ENCODE measurements around the gene FHOD3. TPM values are rescaled to one million over a fixed set of nuclear protein-coding genes. Genes with fewer than 3 reads are reported as not detected.

FHOD3 gene
- polyA plus RNA-seq, 4 donors, result 36.8 to 46.8 (median 42.1) TPM

DNA sequence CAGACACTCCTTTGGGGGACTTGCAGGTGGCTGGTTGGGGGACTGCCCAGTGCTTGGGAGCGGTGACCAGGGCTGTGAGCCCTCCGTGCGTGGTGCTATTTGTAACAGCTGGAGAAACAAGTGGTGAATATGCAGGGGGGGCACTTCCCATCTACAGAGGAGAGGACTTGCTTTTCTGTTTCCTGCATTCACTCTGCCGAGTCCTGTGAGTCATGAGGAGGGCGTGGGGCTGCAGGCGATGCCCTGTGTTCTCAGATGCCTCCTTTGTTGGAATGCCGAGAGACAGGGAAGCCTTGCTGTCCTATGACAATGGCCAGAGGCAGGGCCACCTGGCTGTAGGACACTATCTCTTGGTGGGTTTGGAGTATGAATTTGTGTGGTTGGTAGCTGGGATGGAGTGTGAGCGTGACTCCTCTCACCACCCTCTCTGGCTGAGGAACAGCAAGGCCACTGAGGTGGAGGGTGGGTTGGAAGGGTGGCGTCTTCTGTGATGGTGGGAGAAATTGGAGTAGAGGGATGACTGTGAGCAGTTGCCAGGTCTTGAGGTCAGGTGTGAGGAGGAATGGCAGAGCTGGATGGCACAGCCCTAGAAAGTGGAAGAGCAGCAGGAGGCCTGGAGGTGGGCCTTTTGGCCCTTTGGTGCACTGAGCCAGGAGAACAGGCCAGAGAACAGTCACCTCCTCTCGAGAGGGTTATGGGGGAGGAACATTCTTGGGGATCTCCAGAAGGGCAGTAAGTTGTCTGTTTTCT lies 24.3 kb downstream of the FHOD3 start:
- no peak for DNase-seq (ENCODE audit: low read depth in 4 of 4, low spot score in 3 of 4)

DNA sequence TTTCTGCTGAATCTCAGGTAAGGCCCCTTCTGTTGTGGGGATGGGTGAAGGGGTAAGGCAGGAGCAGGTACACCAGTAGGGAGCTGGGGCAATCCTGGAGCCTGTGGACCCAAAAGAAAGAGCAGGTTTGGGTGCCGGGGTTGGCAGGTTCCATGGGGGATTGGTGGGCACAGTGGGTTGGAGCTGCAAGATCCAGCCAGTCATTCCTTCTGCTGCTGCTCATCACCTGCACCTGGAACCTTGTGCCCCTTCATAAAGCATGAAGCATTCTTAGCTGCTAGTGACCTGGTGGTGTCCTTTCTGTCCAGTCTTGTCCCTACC lies 24.9 kb downstream of the FHOD3 start:
- no peak for DNase-seq (ENCODE audit: low read depth in 4 of 4, low spot score in 3 of 4)

DNA sequence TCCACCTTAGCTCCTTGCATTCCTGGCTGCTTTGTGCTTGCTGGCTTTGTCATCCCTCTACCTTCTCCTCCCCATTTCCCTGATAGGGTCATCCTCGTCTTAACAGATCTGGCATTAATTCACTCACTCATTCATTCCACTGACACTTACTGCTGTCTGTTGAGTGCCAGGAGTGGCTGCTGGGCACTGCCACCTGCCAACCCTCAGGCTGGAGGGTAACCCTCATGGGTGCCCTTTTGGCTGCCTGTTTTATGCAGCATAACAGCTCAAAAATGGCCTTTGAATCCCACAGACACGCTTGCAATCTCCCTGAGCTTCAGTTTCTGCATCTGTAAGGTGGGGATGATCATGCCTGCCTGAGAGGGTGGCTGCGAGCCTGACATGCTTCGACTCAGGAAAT lies 25.2 kb downstream of the FHOD3 start:
- no peak for DNase-seq (ENCODE audit: low read depth in 4 of 4, low spot score in 3 of 4)

DNA sequence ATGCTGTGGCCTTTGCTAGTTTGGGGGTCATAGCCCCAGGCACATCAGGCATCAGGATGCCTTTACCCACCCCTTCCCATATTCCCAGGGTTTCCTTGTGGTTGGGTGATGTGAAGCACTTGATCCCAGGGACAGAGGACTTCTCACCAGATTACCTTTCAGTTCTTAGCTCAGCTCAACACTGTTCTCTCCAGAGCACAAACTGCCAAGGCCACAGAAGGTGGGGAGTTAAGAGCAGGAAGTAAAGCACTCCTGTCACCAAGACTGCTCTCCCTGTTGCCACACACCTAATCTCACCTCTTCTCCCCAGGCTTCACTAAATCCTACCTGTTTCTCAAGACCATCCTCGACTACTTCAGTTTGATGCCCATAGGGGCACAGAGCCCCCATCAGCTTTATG lies 25.9 kb downstream of the FHOD3 start:
- no peak for DNase-seq (ENCODE audit: low read depth in 4 of 4, low spot score in 3 of 4)

DNA sequence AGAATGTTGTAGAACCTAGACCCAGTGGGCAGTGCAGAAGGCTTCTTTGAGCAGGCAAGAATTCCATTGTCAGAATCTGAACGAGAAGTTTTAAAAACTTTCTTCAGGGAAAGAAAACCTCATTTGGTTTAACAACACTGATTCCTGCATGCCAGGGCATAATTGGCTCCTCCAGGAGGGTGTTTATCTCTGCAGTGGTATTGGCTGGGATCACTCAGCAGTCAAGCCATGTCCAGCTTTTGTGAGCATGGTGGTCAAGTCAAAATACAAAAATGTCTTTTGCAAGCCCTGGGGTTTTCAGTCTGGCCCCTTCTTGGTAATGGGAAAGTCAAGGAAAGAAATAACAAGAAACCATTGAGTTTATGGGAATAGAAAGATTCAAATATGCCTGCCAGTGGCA lies 28.3 kb downstream of the FHOD3 start:
- DNase-seq (ENCODE audit: low read depth in 4 of 4, low spot score in 3 of 4), result no peak

DNA sequence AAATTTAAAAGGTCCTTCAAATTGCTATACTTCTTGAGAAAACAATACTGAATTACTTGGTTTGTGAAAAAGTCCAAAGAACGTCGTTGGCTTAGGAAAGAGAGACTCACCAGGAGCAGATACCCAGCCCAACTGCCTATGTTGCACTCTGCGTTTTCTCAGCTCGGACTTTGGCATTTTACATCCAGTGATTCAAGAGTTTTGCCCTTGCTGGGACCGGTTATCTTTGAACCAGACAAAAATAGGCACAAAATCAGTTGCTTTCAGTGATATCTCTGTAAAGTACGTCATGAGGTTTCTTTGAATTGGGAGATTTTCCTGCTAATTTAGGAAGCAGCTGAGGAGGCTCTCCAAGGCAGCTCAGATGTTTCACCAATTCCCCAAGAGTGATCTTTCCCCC lies 29.3 kb downstream of the FHOD3 start:
- DNase-seq (ENCODE audit: low read depth in 4 of 4, low spot score in 3 of 4), result no peak

DNA sequence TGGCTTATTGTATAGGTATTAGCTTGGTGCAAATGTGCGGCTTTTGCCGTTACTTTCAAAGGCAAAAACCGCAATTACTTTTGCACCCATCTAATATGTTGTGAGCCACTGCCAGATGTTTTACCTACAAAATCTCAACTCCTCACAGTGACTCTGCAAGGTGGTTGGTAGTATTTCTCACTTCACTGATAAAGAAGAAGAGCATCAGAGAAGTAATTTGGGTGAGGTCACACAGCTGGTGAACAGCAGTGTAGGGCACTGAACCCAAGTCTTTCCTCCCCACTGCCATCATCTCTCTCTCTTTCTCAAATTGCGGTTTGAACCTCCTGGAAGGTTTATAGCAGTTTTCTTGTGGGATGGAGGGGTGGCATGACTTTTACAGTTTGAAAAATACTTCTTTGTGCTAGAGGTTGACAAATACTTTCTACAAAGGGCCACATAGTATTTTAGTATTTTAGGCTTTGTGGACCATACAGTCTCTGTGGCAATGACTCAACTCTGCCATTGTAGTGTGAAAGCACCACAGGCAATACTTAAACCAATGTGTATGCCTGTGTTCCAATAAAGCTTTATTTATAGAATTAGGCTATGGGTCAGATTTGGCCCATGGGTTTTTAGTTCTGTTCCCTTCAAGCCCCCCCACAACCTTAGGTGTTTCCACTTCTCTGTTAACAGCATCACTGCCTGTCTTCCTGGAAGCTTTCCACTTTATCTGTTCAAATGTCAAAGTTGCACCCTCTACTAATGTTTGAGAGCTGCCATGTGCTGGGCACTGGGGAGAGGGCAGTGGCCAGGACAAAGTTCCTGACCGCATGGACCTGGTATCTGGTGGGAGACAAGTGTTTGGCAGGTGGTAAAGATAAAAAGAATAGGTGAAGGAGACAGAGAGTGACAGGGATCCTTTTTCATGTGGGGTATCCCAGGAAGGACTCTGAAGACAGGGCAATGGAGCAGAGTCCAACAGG lies 30.1 kb downstream of the FHOD3 start:
- no peak for DNase-seq (ENCODE audit: low read depth in 4 of 4, low spot score in 3 of 4)

DNA sequence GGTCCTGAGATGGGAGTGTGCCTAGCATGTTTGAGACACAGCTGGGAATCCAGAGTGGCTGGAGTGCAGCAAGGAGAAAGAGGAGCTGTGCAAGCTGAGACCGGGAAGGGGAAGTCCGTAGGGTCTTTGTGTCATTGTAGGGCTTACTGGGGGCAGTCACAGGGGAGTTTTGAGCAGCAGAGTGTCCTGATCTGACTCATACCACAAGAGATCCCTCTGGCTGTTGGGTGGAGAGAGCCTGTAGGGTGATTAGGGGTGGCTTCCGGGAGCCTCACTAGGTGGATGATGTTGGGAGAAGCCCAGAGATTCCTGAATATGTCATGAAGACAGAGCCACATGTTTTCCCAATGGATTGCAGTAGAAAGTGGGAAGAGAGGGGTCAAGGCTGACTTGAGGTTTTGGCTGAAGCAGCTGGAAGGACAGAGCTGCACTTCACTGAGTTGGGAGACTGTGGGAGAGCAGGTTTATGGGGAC lies 30.9 kb downstream of the FHOD3 start:
- DNase-seq (ENCODE audit: low read depth in 4 of 4, low spot score in 3 of 4), result no peak

DNA sequence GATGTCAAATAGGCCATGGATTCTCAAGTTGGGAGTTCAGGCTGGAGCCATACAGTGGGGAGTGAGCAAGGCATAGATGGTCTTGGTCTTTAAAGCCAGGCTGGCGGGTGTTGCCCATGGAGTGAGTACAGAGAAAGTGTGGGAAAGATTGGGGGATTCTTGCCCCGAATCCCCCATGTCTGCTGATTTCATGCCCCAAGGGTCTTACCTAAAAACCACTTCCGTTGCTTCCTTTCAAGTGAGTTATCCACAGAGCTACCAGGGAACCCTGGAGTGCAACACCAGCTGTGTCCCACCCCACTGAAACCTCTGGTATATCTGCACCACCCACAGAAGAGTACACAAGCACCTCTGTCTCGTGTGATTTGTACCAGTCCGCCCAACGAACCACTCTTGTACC lies 31.4 kb downstream of the FHOD3 start:
- DNase-seq (ENCODE audit: low read depth in 4 of 4, low spot score in 3 of 4), result no peak

DNA sequence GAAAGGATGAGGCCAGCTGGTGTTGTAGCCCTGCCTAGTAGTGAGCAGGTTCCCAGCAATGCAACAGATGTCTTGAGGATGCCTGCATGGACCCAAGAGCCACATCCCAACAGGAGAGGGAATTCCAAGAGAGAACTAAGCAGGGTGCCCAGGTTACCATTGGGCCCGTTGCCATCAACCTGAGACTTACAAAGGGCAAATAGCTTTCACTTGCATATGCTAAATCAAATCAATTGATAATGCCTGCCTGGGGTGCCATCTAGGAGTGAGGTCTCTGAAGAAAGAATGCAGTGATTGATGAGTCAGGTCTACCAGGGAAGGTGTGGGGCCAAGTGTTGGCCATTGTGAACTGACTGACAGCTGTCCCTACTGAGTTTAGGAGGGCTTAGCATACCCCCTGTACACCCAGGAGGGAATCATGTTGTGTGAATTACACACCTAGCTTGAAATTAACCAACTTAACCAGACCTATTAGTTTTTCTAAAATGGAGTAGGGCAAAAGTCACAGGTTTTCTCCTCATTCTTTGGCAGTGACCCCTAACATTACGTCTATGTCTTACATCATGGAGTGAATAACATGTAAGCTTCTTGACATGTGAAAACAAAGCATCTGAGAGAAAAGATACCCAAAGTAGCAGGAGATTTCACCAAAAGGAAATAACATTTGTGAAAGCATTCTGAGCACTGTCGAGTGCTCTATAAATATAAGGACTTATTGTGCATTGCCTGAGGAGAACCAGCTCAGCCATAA lies 32.3 kb downstream of the FHOD3 start:
- no peak for DNase-seq (ENCODE audit: low read depth in 4 of 4, low spot score in 3 of 4)

DNA sequence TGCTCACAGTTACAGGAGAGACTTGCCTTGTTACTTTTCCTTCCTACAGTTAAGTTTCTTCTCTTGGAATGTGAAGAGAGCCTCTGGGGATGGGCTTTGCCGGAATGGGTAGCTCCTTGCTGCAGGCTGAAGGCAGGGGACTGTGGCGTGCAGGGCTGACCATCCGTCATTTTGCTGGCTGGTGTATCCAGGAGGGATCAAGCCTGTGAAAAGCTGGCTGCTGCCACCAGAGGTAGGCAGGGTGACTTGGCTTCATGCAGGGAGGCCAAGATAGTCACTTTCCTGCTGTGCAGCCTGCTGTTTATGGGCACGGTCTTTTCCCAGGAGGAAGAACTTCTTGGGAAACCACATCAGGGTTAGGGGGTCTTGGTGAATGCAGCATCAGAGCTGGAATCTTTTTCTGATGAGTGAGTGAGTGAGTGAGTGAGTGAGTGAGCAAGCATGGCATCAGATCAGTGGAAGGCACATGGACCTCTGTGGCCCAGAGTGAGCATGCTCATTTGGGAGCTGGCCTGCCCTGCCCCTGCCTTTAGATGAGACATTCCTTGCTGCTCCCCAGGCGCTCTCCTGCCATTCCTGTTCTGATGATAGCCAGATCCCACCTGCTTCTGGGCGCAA lies 33.0 kb downstream of the FHOD3 start:
- no peak for DNase-seq (ENCODE audit: low read depth in 4 of 4, low spot score in 3 of 4)

DNA sequence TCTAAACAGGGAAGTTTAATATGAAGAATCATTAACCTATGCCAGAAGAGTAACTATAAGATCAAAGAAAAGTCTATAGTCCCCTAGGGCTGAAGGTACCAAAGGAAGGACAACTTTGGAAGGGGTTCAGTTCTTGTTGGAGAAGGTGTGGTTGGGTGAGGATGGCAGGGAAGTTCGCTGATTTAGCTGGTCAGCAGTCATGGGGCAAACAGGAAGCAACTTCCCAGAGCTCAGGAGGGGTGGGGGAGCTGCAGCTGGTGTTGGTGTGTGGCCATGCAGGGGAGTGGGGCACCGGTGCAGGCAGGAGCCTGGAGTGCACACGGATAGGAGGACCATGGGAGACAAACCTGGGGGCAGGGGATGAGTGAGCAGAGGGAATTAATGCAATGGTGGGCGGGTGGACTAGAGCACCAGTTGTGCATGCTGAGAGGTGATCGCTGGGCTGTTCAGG lies 34.0 kb downstream of the FHOD3 start:
- DNase-seq (ENCODE audit: low read depth in 4 of 4, low spot score in 3 of 4), result no peak

DNA sequence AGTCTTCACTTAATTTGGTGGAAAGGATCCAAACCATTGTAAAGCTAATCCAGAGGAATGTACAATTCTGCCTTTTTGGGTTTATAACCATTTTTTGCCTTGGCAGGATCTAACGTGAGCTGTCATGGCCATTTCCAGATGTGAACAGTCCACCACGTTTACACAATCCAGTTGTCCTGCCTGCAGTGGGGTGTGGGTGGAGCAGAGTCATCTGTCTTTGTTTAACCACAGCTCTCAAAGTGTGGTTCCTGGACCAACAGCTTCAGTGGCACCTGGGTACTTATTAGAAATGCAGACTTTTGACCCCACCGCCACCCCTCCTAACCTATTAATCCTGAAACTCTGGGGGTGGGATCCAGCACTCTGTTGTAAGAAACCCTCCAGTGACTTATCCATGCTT lies 35.9 kb downstream of the FHOD3 start:
- no peak for DNase-seq (ENCODE audit: low read depth in 4 of 4, low spot score in 3 of 4)

DNA sequence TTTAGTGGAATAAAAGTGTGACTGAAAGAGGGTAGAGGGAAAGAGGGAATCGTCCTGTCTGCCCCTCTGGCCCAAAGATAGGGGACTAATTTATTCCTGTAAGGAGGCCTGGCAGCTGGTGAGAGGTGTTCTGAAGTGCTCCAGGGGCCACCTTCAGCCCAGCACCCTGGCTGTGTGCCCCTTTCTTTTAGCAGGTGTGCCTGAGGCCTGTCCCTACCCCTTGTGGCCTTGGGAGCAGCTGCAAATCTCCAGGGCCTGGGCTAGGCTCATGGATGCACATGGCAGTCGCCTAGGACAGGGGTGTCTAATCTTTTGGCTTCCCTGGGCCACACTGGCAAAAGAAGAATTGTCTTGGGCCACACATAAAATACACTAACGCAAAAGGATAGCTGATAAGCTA lies 37.3 kb downstream of the FHOD3 start:
- DNase-seq (ENCODE audit: low read depth in 4 of 4, low spot score in 3 of 4), result no peak

DNA sequence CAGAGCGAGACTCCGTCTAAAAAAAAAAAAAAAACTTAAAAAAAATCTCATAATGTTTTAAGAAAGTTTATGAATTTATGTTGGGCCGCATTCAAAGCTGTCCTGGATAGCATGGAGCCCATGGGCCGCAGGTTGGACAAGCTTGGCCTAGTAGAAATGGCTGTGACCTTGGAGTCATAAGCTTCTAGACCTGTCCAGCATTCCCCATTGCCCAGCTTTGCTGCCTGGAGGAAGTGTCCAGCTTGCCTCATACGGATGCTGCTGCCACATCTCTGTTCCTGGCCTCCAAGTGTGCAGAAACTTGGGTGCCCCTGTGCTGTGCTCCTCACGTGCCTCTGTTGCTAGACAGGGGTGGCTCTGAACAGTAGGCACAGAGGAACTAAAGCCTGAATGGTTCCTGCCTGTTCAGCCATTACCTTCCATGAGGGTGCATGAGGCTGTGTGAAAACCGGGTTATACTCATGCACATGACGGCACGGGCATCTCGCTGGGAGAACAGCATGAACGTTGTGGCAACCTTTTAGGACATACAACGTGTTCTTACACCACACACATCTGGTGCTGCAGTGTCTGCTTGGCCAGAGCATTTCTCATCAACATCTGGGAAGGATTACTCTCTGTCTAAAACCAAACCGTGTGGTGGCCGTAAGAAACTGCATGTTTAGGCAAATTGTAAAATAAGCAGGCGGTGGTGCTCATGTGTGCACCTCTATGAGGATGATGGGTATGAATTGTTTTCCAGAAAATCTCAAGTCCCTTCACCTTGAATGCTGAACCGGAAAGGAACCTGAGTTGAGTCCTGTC lies 38.2 kb downstream of the FHOD3 start:
- no peak for DNase-seq (ENCODE audit: low read depth in 4 of 4, low spot score in 3 of 4)

DNA sequence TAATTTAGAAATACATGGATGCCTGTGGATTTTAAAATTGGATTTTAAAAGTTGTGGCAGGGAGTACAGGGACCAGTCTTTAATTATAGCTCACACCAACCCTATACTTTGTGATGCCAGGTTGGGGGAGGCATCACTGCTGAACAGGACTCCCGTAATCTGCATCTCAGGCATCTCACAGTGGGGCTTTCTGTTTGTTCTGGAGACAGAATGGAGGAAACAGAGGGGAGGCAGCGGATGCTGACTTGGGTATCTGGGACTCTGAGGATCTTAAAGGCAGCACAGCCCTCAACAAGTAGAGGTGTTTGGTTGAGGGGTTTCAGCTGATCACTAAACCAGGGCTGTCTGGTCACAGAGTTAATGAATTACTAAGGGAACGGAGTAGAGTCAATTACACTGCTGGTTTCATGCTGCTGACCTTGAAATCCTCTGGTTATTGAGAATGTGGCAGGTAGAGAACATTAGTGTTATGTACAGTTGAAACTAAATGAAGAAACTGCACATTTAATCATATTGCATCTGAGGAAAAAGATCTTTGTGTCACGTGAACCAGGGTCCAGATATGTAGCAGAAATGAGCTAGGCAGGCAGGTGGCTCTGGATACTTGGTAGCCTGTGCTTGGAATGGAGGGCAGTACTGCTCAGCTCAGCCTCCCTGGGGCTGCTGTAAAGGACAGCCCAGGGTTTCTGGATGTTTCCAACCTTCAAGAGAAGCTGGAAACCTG lies 40.3 kb downstream of the FHOD3 start:
- no peak for DNase-seq (ENCODE audit: low read depth in 4 of 4, low spot score in 3 of 4)

DNA sequence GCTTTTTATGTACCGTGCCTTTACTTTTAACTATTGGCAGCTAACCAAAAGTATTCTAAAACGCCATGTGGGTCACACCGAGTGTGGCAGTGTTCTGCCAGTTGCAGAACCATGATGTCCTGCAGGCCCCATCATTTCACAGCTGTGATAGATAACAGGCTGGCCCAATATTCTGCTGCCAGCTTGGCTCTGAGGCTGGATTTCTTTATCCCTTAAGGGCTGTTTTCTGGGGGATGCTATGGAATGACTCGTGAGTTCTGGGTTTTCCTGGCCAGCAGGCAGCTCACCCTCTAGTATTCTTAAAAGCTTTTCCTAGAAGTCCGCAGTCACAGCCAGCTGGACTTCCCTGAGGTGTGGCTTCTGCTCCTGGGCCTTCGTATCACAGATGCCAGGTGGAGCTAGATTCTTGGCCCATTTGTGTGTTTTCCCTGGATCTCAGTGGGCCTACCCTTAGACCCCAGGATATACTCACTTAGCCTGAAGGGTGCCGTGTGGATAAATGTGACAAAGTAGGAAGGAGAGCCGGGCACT lies 41.0 kb downstream of the FHOD3 start:
- no peak for DNase-seq (ENCODE audit: low read depth in 4 of 4, low spot score in 3 of 4)

DNA sequence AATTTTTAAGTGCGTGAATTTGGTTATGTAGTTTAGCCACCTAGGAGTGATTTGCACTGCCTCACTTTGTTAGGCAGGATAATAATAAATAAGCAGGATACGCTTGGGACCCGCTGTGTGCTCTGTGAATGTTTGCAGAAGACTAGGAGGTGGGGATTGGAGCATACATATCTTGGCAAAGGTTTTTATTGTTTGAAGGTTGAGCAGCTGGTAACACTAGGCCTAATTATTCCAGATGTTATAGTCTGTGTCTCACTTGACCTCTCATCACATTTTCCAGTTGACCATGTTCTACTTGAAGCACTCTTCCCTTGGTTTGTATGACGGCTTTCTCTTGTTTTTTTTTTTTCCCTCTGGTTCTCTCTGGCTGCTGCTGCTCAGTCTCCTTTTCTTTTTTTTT lies 42.7 kb downstream of the FHOD3 start:
- DNase-seq (ENCODE audit: low read depth in 4 of 4, low spot score in 3 of 4), result no peak

DNA sequence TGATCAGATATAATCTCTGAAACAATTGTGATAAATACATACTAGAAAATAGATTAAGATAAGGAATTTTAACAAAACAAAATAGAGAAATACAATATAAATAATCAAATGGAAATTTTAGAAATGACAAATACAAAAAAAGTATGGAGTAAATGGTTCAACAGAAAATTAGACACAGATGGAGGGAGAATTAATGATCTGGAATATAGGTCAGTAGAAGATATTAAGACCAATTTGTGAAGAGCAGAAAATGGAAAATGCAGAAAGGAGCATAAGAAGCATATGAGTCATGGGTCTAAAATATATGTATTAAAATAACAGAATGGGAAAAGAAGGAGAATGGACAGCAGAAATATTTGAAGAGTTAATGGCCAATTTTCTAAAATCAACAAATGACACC lies 44.4 kb downstream of the FHOD3 start:
- DNase-seq (ENCODE audit: low read depth in 4 of 4, low spot score in 3 of 4), result no peak

Measured in right renal pelvis (tissue), 4 donors.